Measurements from ENCODE around the gene ENDOD1.

ENDOD1 gene

DNA sequence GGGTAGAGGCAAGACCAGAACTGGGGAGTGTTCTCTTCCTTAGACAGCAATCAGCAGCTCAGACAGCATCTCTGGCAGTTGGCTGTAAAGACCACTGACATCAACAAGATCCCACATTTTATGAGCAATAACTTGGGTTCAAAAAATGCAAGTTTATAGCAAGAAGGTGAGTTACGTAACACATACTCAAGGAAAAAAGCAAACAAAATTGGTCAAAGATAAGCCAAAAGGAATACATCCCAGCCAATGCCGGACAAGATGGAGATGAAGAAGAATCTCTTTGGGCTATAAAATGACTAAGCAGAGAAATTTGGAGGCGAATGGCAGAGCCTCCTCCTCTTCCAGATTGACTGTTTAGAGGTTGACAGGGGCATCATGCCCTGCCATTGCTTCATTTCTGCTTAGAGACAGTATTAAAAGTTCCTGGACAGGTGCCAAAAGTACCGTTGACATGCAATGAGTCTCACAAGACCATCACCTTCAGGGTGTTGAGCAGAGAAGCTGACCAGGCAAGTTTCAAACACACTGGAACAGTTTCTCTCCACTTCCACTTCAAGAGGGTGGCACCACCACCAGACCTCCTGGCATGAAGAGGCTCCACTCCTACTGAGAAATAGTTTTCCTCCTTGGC lies 55.9 kb downstream of the ENDOD1 start:
- DNase-seq: no peak

DNA sequence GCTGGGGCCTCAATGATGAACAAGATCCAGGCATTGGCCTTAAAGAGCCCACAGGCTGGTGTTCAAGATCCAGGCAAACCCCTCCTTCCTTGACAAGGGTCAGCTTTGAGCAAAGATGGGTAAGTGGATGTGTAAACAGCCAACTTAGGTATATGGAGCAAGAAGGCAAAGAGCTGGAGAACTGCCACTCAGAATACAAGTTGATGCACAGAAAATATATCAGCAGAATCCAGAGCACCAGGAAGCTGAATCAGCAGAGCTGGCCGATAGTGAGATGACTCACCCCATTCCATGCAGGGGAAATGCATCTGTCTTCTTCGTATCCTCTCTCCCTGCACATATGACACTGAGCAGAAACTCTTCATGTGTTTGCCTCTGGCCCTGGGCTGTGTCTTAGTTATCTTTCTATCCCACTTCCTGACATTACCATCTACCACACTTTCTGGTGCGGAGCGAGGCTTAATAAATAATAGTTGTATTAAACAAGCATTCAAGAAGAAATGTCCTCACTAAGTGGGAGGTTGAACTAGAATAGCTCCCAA lies 57.8 kb downstream of the ENDOD1 start:
- no peak for DNase-seq

GRCh38 chr11:95148406-95148805 lies 58.8 kb downstream of the ENDOD1 start:
- DNase-seq: no peak

GRCh38 chr11:95148938-95149337 lies 59.3 kb downstream of the ENDOD1 start:
- no peak for DNase-seq

GRCh38 chr11:95149651-95150364 lies 60.2 kb downstream of the ENDOD1 start:
- no peak for DNase-seq

DNA sequence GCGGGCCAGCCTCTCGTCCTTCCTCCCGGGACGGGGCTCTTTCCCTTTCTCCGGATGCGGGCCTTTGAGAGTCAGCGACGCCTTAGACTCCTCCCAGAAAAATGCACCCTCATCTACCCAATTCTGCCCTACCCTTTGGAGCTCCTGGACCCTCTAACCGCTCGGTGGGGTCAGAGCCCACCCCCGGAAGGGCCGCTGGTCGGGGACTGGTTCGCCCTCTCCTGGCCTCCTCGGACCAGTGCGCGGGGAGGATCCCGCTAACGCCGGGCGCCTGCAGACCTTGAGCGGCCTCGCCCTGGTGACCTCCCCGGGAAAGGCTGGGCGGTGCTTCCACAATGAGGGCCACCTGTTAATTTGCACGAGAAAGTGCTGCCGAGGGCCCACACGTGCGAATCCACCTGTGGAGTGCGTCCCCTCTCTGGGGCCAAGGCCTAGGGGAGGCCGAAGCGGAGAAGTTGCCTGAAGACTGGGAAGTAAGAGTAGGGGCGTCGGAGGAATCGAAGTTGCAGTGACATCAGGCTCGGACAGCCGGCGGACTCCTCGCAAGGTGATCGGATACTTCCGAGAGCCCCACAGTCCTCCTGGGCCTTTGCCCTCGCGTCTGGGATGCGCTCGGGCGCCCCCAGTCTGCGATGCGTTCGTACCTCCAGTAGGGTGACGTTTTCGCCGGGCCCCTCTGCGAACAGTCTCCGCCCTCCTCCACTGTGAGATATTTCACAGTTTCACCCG lies 61.5 kb downstream of the ENDOD1 start:
- DNase-seq: no peak

DNA sequence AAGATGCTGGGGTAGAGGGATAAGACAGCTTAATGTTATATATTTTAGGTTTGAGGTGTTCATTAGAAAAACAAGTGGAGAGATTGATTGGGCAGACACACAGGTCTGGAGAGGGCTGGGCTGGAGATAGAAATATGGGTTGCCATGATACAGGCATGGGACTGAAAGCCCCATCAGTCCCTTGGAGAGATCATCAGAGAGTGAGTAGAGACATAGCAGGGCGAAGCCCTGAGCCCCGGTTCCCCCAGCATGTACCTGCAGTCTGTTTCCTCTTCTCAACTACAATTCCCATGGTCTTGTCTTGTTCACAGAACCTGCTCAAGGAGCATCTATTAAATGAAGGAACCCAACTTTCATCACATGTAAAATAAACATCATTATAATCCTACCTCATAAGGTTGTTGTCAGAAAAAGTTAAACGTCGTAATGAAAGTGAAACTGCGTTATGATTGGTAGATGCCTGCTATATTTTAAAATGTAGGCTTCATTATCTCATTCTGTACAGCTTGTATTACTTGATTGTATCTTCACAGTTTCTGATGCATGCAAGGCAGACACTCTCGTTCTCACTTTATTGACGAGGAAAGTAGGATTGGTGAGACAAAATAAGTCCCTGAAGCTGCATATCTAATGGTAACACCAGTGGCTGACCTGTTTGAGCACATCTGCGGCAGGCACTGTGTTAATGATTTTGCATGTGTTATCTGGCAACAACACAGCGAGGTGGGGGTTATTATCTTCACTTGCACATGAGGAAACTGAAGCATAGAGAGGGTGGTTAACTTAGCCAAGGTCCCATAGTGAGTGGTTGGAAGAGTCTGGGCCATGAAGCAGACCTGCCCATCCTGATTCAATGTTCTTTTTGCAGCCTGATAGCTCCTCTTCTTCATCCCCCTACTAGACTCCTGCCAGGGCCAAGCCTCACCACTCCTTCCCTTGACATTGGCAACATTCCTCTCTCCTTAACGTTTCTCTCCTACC lies 63.5 kb downstream of the ENDOD1 start:
- DNase-seq: no peak

- DNase-seq: no peak
Observed at GRCh38 chr11:95153857-95154246, 64.2 kb downstream of the ENDOD1 start.

GRCh38 chr11:95154514-95154913 lies 64.9 kb downstream of the ENDOD1 start:
- peak; percentile 9 for DNase-seq

DNA sequence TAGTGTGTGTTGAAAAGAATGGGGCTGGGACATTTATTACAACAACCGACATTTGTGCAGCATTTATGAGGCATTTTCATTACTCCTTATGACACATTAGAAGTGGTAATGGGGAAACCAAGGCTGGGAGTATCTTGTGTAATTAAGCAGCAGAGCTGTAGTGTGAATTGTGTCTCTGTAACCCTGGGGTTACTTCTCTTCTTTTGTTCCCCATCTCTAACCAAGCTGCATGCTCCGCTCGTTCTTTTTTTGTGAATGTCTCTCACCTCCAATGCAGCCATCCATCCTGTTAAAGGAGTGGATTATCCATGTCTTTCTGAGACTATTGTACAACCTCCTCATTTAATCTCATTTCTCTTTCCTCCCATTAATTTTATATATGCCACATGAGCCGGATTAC lies 65.7 kb downstream of the ENDOD1 start:
- DNase-seq: no peak

- no peak for DNase-seq
Observed at GRCh38 chr11:95156133-95156721, 66.6 kb downstream of the ENDOD1 start.

- no peak for DNase-seq
Observed at GRCh38 chr11:95156916-95157541, 67.4 kb downstream of the ENDOD1 start.

DNA sequence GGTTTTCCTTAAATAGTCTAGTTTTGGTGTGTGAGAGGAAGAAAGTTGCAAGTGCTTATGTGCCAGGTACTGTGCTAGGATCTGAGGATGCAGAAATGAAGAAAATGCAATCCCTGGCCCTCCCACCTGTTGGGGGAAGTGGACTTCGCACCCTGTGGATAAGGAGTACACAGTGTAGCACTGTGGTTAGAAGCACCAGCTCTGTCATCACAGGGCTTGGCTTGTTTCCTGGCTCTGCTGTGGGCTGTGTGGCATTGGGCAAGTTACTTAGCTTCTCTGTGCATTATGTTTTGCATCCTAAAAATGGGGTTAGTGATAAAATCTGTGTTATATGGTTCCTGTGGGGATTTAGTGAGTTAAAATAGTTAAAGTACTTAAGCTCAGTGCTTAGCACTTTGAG lies 68.2 kb downstream of the ENDOD1 start:
- DNase-seq: no peak

- DNase-seq: no peak
Observed at GRCh38 chr11:95161248-95161647, 71.6 kb downstream of the ENDOD1 start.

GRCh38 chr11:95163106-95163505 lies 73.5 kb downstream of the ENDOD1 start:
- no peak for DNase-seq

GRCh38 chr11:95165638-95166037 lies 76.0 kb downstream of the ENDOD1 start:
- no peak for DNase-seq

DNA sequence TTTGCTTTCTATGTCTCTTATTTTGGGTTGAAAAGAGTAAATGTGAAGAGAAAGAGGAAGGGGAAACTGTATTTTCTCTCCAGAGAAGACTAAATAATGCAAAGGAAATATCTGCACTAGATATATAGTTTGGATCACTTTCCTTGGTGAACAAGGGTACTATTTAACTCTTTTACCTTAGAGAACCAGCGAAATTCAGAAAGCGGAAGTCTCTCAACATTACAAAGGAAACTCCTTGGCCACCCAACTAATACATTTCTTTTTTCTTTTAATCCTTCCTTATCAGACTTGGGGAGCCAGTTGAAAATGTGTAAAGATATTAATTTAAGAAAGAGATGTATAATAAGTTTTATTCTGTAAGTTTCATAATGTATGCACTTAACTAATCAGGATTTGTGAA lies 77.1 kb downstream of the ENDOD1 start:
- no peak for DNase-seq

DNA sequence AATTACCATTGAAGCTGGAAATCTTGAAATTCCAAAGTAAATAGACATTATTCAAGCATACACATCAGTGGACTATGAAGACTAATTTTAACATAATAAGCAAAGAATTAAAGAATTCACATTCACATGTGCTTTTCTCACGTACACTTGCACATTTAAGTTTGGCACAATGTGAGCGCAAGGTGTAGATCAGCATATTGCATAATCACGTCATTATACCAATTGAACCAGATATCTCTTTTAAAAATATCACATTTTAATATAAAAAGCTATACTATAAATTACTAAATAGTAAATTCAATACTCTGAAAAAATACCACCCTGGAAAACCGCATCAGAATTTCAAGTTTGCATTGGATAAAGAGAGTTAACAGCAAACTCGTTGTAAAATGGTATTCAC lies 80.6 kb downstream of the ENDOD1 start:
- no peak for DNase-seq

GRCh38 chr11:95175818-95176380 lies 86.3 kb downstream of the ENDOD1 start:
- no peak for DNase-seq

All from NCI-H1694 treated with DMSO at 0.1 percent for 48 hours (cell line).